ENCODE data around the gene RPS25. TPM values are rescaled to one million over a fixed set of nuclear protein-coding genes. Genes with fewer than 3 reads are reported as not detected.

RPS25 gene
- total and polyA plus RNA-seq, 9 of the 15 experiments (the other 6 are each of a cell fraction or from before 2014, with no cell fraction given), result 1,553 to 5,486 (median 2,471) TPM

DNA sequence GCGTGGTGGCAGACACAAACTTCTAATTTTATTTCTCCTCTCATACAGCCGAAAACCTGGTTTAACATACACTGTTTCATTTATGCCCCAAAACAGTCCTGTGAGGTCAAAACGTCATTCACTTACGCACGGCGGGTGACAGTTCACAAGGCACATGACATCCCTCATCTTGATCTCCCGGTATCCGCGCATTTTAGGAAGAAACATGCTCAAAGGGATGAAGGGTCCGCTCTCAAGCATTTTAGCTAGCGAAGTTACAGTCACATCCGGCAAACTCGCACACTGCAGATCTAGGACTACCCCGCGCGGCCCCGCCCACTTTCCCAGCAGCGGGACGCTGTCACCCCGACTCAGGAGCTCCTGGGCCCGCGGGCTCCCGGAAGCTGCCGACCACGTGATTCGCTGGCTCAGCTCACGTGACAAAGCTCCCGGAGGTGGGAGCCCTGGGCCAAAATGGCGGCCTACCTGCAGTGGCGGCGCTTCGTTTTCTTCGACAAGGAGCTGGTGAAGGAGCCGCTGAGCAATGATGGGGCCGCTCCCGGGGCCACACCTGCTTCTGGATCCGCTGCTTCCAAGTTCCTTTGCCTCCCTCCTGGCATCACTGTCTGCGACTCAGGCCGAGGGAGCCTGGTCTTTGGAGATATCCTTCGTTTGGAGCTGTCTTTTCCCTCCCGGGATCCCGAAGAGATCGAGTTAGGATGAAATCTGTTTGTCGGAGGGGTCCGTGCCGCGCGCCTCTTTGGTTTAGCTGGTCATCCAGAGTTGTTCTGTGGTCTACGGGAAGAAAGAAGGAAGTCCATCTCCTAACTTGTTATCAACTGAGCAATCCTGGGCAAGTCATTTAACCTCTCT lies 49.5 kb upstream of the RPS25 start, which contains the start of gene VPS11:
TSS of gene VPS11 (plus strand) at position 448 of the 852 bp plus-strand sequence. CDS start at position 454, 6 bp downstream.
- WGBS (ENCODE audit: insufficient coverage, low coverage, missing lambda C conversion rate), result under 1% methylated on average over 45 of the region's 49 CpGs
- peak within 1 kb of the TSS; percentile 75 to 95 for H3K9ac ChIP-seq (ENCODE audit: insufficient read depth in 1 of 2, low read depth in 2 of 2, low read length in 2 of 2)
- peak; percentile 93 to 99 (median 96) for DNase-seq (ENCODE audit: extremely low read depth in 1 of 4, low spot score in 3 of 4)
- H2AFZ ChIP-seq (ENCODE audit: low read depth, low read length), result peak within 1 kb of the TSS; percentile 79
- ChIA-PET POLR2A (interaction anchor here (0.6 to 4.0 kb wide), 15 partner anchors 9 to 253 kb away, joined by 3 to 68 read pairs (median 4); partner anchors contain the start of genes HMBS and HYOU1), CTCF (ENCODE audit: low intra/inter-chr PET ratio) (no interaction called here)
- H3K79me2 ChIP-seq (ENCODE audit: control insufficient read depth, insufficient read depth, low read length), result peaks cover 46% of the 10 kb centered on the region
- H3K36me3 ChIP-seq (ENCODE audit: control insufficient read depth, insufficient read depth, low read length), result peaks cover 39% of the 10 kb centered on the region
- no peaks in the 10 kb centered on the region for H4K20me1 ChIP-seq (replicated peaks; ENCODE audit: control insufficient read depth, insufficient read depth, low read length)
- intact Hi-C loops (cut with micrococcal nuclease), result loop anchor here (1.0 to 2.0 kb wide), 2 partner anchors 17 to 28 kb away; partner anchors contain the start of gene HMBS
- peak within 1 kb of the TSS; percentile 71 for H3K27ac ChIP-seq (ENCODE audit: extremely low read depth, low read depth, low read length)
- H3K27me3 ChIP-seq (ENCODE audit: control insufficient read depth in 2 of 2, insufficient read depth in 2 of 2, low read length in 2 of 2), result no peaks in the 10 kb centered on the region
- H3K4me2 ChIP-seq (ENCODE audit: insufficient read depth, low read length), result peak within 1 kb of the TSS; percentile 86
- H3K4me3 ChIP-seq, result peak within 1 kb of the TSS; percentile 57
- in situ Hi-C loops (cut with MboI), result no loop called here
- BruUV-seq (replicated peaks), result TSS peak; percentile 82
- ATAC-seq, result peak; percentile 94
- peaks cover 15 to 21% of the 10 kb centered on the region in 2 experiments; a peak in 4 of 5 replicates for H3K4me1 ChIP-seq (replicated peaks in 1 of 2; ENCODE audit: control insufficient read depth in 2 of 2, insufficient read depth in 2 of 2, low read length in 2 of 2)
- H3K9me3 ChIP-seq (replicated peaks; ENCODE audit: control insufficient read depth, insufficient read depth, low read depth, low read length), result no peaks in the 10 kb centered on the region
- peak; percentile 90 for FAIRE-seq
- no peaks in the 10 kb centered on the region for H3K9me1 ChIP-seq (ENCODE audit: control insufficient read depth, insufficient read depth, low read length)
- TF ChIP-seq POLR2B (IDR thresholded peaks at IDR 0.05; ENCODE audit: low read depth, partially characterized antibody) (peak; percentile 55), RBFOX2 (IDR thresholded peaks at IDR 0.05; ENCODE audit: low read depth, low read length) (peak; percentile 90), MYBL2 (IDR thresholded peaks at IDR 0.05; ENCODE audit: low read depth) (no peak), MYBL2 (CRISPR knock-in tag; IDR thresholded peaks at IDR 0.05; ENCODE audit: borderline replicate concordance) (no peak)
- TF ChIP-seq, protein P1, sequence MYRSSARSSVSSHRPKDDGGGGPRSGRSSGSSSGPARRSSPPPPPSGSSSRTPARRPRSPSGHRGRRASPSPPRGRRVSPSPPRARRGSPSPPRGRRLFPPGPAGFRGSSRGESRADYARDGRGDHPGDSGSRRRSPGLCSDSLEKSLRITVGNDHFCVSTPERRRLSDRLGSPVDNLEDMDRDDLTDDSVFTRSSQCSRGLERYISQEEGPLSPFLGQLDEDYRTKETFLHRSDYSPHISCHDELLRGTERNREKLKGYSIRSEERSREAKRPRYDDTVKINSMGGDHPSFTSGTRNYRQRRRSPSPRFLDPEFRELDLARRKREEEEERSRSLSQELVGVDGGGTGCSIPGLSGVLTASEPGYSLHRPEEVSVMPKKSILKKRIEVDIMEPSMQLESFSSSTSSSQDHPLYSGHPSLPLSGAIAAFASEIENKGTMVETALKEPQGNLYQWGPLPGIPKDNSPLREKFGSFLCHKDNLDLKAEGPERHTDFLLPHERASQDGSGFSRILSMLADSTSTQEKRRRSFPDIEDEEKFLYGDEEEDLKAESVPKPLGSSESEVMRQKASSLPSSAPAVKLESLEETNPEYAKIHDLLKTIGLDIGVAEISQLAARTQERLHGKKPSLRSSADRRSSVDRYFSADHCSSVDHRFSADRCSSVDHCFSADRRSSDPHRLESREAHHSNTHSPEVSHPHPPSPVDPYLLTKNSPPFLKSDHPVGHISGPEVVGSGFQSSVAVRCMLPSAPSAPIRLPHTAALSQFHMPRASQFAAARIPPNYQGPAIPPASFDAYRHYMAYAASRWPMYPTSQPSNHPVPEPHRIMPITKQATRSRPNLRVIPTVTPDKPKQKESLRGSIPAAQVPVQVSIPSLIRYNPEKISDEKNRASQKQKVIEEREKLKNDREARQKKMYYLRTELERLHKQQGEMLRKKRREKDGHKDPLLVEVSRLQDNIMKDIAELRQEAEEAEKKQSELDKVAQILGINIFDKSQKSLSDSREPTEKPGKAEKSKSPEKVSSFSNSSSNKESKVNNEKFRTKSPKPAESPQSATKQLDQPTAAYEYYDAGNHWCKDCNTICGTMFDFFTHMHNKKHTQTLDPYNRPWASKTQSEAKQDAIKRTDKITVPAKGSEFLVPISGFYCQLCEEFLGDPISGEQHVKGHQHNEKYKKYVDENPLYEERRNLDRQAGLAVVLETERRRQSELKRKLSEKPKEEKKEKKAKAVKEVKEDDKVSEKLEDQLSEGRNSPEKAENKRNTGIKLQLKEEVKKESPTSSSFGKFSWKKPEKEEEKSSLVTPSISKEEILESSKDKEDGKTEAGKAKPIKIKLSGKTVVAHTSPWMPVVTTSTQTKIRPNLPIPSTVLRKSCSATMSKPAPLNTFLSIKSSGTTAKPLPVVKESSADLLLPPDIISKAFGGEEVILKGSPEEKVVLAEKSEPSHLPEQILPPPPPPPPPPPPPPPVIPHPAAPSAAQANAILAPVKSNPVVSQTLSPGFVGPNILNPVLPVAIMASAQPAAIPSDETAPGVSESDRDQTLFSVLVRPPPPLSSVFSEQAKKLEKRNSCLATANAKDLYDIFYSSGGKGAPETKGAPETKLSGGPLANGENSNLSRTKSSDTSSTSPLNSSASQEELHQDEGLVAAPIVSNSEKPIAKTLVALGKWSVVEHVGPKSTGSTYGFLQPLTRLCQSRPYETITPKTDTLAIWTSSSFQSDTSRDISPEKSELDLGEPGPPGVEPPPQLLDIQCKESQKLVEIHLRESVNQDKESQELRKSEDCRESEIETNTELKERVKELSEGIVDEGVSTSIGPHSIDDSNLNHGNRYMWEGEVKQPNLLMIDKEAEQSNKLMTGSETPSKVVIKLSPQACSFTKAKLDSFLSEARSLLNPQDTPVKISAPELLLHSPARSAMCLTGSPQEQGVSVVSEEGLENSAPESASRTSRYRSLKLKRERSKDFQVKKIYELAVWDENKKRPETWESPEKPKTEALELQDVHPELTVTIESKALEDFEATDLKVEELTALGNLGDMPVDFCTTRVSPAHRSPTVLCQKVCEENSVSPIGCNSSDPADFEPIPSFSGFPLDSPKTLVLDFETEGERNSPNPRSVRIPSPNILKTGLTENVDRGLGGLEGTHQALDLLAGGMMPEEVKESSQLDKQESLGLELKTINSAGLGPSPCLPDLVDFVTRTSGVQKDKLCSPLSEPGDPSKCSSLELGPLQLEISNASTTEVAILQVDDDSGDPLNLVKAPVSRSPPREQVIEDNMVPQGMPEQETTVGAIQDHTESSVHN (IDR thresholded peaks at IDR 0.05; ENCODE audit: borderline replicate concordance in 1 of 2, low read depth in 1 of 2), result 0 out of 4 replicates have a peak, but pooled peaks of 1 of the 2 experiments have one; percentile 32
- TF ChIP-seq, protein P2, sequence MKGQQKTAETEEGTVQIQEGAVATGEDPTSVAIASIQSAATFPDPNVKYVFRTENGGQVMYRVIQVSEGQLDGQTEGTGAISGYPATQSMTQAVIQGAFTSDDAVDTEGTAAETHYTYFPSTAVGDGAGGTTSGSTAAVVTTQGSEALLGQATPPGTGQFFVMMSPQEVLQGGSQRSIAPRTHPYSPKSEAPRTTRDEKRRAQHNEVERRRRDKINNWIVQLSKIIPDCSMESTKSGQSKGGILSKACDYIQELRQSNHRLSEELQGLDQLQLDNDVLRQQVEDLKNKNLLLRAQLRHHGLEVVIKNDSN (CRISPR knock-in tag; IDR thresholded peaks at IDR 0.05), result peak; percentile 99
- TF ChIP-seq, protein P3, sequence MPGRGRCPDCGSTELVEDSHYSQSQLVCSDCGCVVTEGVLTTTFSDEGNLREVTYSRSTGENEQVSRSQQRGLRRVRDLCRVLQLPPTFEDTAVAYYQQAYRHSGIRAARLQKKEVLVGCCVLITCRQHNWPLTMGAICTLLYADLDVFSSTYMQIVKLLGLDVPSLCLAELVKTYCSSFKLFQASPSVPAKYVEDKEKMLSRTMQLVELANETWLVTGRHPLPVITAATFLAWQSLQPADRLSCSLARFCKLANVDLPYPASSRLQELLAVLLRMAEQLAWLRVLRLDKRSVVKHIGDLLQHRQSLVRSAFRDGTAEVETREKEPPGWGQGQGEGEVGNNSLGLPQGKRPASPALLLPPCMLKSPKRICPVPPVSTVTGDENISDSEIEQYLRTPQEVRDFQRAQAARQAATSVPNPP (IDR thresholded peaks at IDR 0.05; ENCODE audit: borderline replicate concordance, insufficient read depth, insufficient read length), result no peak

All from K562 (cell line).